HepG2 (cell line): ENCODE measurements around the gene FMNL2. TPM values are rescaled to one million over a fixed set of nuclear protein-coding genes. Genes with fewer than 3 reads are reported as not detected.

Experiments used
- ATF2 ChIP-seq: sonication (generic); formaldehyde crosslinking; IDR thresholded peaks from 2 replicates; pipeline ENCODE4 v1.4.0; 2020; ENCODE audit warnings: missing genetic modification reagents
- BCL6 ChIP-seq: IDR thresholded peaks from 2 replicates; pipeline ENCODE4 v1.6.1; 2016; ENCODE audit warnings: missing genetic modification reagents, missing compliant biosample characterization
- CEBPG ChIP-seq: IDR thresholded peaks from 2 replicates; pipeline ENCODE4 v1.6.1; 2016
- EP300 ChIP-seq, 3 experiments: sonication (generic) in 1 of 3; formaldehyde crosslinking in 1 of 3; IDR thresholded peaks; 2 replicates each; pipeline versions ENCODE4 v1.5.1 to v1.6.1; 2011 to 2020; ENCODE audit warnings: low read depth in 2 of 3, low read length in 2 of 3, borderline replicate concordance in 1 of 3, improper control_type of control experiment in 1 of 3, mild to moderate bottlenecking in 1 of 3, missing genetic modification reagents in 1 of 3, moderate library complexity in 1 of 3
- MIXL1 ChIP-seq: IDR thresholded peaks from 2 replicates; pipeline ENCODE4 v1.6.1; 2016
- MXI1 ChIP-seq: IDR thresholded peaks from 3 replicates; pipeline ENCODE4 v1.6.1; 2012; ENCODE audit warnings: low read depth, low read length, inconsistent platforms, borderline replicate concordance
- NCOA2 ChIP-seq: sonication (generic); formaldehyde crosslinking; IDR thresholded peaks from 2 replicates; pipeline ENCODE4 v1.8.0; 2022; ENCODE audit warnings: inconsistent platforms
- POGZ ChIP-seq: sonication (generic); formaldehyde crosslinking; IDR thresholded peaks from 2 replicates; pipeline ENCODE4 v1.4.0; 2020; ENCODE audit warnings: mild to moderate bottlenecking, missing genetic modification reagents
- RCOR2 ChIP-seq: IDR thresholded peaks from 2 replicates; pipeline ENCODE4 v1.6.1; 2016; ENCODE audit warnings: missing biosample characterization, missing genetic modification reagents
- SIN3A ChIP-seq: IDR thresholded peaks from 2 replicates; pipeline ENCODE4 v1.6.1; 2011; ENCODE audit warnings: low read depth, mild to moderate bottlenecking, control low read depth, low read length, borderline replicate concordance
- SOX13 ChIP-seq, 3 experiments: fragments of 450-650 bp in 1 of 3; sonication (generic) in 1 of 3; formaldehyde crosslinking in 1 of 3; IDR thresholded peaks in 2 of 3; conservative IDR thresholded peaks in 1 of 3; 2 replicates each; pipeline versions ENCODE4 v1.5.0 to v1.6.1; 2016 to 2020; ENCODE audit warnings: antibody characterized with exemption in 1 of 3, mild to moderate bottlenecking in 1 of 3, missing compliant biosample characterization in 1 of 3, missing genetic modification reagents in 1 of 3, moderate library complexity in 1 of 3
- SPEN ChIP-seq: sonication (generic); formaldehyde crosslinking; IDR thresholded peaks from 2 replicates; pipeline ENCODE4 v1.5.1; 2020; ENCODE audit warnings: low read depth, mild to moderate bottlenecking, missing genetic modification reagents
- STAG1 ChIP-seq: sonication (generic); formaldehyde crosslinking; IDR thresholded peaks from 2 replicates; pipeline ENCODE4 v1.4.0; 2020; ENCODE audit warnings: missing genetic modification reagents
- TEAD3 ChIP-seq: optimal IDR thresholded peaks from 2 replicates; pipeline ENCODE3; 2016; ENCODE audit warnings: borderline replicate concordance
- TSC22D2 ChIP-seq: sonication (generic); formaldehyde crosslinking; IDR thresholded peaks from 2 replicates; pipeline ENCODE4 v1.5.1; 2020; ENCODE audit warnings: missing genetic modification reagents, mild to moderate bottlenecking, borderline replicate concordance
- ZBTB7A ChIP-seq: sonication (generic); formaldehyde crosslinking; IDR thresholded peaks from 2 replicates; pipeline ENCODE4 v1.8.0; 2022; ENCODE audit warnings: mild to moderate bottlenecking, missing genetic modification reagents
- ZNF180 ChIP-seq: sonication (generic); formaldehyde crosslinking; IDR thresholded peaks from 2 replicates; pipeline ENCODE4 v1.4.0; 2020; ENCODE audit warnings: low read depth, missing genetic modification reagents, borderline replicate concordance
- ZNF317 ChIP-seq: sonication (generic); formaldehyde crosslinking; IDR thresholded peaks from 2 replicates; pipeline ENCODE4 v1.5.0; 2020; ENCODE audit warnings: mild to moderate bottlenecking, missing genetic modification reagents
- ZNF335 ChIP-seq: sonication (generic); formaldehyde crosslinking; IDR thresholded peaks from 2 replicates; pipeline ENCODE4 v1.4.0; 2020; ENCODE audit warnings: missing genetic modification reagents
- ZNF570 ChIP-seq: sonication (generic); formaldehyde crosslinking; IDR thresholded peaks from 2 replicates; pipeline ENCODE4 v1.4.0; 2020; ENCODE audit warnings: mild to moderate bottlenecking, missing genetic modification reagents, borderline replicate concordance
- polyA plus RNA-seq, 8 experiments: library from polyadenylated mRNA; depleted of rRNA in 3 of 8; stranded (reverse) in 7 of 8; unstranded in 1 of 8; fragments of >200 nt; fragmentation: Illumina TruSeq in 4 of 8; extraction: Trizol in 4 of 8; gene quantifications; 2 replicates each; pipeline versions ENCODE4 v1.2.1 to v1.2.3, GENCODE V29; 2011 to 2016; ENCODE audit warnings: low read depth in 4 of 8, missing spikeins in 1 of 8, mixed read lengths in 1 of 8; ENCODE audit not compliant: insufficient read depth in 1 of 8
- total RNA-seq, 5 experiments: library from RNA; depleted of rRNA; stranded (reverse); fragments of >200 nt; fragmentation: Illumina TruSeq; extraction: Trizol; gene quantifications; 2 replicates each; pipeline ENCODE4 v1.2.3, GENCODE V29; 2016; ENCODE audit warnings: low read depth in 1 of 5
- TF ChIP-seq, protein P1 (sequence below): IDR thresholded peaks from 2 replicates; pipeline ENCODE4 v1.6.1; 2016
- TF ChIP-seq, protein P2 (sequence below): sonication (generic); formaldehyde crosslinking; IDR thresholded peaks from 2 replicates; pipeline ENCODE4 v1.4.0; 2020; ENCODE audit warnings: missing genetic modification reagents, borderline replicate concordance
- TF ChIP-seq, protein P3 (sequence below): sonication (generic); formaldehyde crosslinking; IDR thresholded peaks from 2 replicates; pipeline ENCODE4 v1.5.0; 2020; ENCODE audit warnings: missing genetic modification reagents

Gene FMNL2
- total and polyA plus RNA-seq, 2 of the 13 experiments (the other 11 are each of a cell fraction or from before 2014, with no cell fraction given), result 66.5 to 67.7 TPM

- TF ChIP-seq ZNF335 (CRISPR knock-in tag) (no peak), ZNF180 (no peak), ZBTB7A (CRISPR knock-in tag) (no peak), BCL6 (CRISPR knock-in tag) (peak; percentile 67; the same call in 1 of the 2 replicates), ATF2 (CRISPR knock-in tag) (0 out of 2 replicates have a peak, but pooled peaks have one; percentile 14), NCOA2 (CRISPR knock-in tag) (peak; percentile 64; the same call in 1 of the 2 replicates), ZNF570 (no peak), SPEN (CRISPR knock-in tag) (no peak), MXI1 (no peak), RCOR2 (peak; percentile 37; the same call in 1 of the 2 replicates), CEBPG (CRISPR knock-in tag) (peak; percentile 83), TSC22D2 (no peak), POGZ (CRISPR knock-in tag) (peak; percentile 42; the same call in 1 of the 2 replicates), SIN3A (no peak), SOX13 (IDR thresholded peaks at IDR 0.05) (peak; percentile 24; the same call in 1 of the 2 replicates), SOX13 (CRISPR knock-in tag; conservative IDR thresholded peaks at IDR 0.05 in 1 of 2, IDR thresholded peaks at IDR 0.05 in 1 of 2) (peak in 1 of 2 experiments; percentile 67; a peak in 2 of 4 replicates), MIXL1 (CRISPR knock-in tag) (peak; percentile 16; the same call in 1 of the 2 replicates), STAG1 (no peak), ZNF317 (CRISPR knock-in tag) (no peak), EP300 (IDR thresholded peaks at IDR 0.05; ENCODE audit: low read depth in 2 of 2, low read length in 2 of 2) (peak in 1 of 2 experiments; percentile 70; a peak in 2 of 4 replicates), EP300 (CRISPR knock-in tag; IDR thresholded peaks at IDR 0.05; ENCODE audit: borderline replicate concordance) (no peak), TEAD3 (CRISPR knock-in tag) (peak; percentile 88)
- TF ChIP-seq, protein P1, sequence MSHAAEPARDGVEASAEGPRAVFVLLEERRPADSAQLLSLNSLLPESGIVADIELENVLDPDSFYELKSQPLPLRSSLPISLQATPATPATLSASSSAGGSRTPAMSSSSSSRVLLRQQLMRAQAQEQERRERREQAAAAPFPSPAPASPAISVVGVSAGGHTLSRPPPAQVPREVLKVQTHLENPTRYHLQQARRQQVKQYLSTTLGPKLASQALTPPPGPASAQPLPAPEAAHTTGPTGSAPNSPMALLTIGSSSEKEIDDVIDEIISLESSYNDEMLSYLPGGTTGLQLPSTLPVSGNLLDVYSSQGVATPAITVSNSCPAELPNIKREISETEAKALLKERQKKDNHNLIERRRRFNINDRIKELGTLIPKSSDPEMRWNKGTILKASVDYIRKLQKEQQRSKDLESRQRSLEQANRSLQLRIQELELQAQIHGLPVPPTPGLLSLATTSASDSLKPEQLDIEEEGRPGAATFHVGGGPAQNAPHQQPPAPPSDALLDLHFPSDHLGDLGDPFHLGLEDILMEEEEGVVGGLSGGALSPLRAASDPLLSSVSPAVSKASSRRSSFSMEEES (CRISPR knock-in tag), result no peak
- TF ChIP-seq, protein P2, sequence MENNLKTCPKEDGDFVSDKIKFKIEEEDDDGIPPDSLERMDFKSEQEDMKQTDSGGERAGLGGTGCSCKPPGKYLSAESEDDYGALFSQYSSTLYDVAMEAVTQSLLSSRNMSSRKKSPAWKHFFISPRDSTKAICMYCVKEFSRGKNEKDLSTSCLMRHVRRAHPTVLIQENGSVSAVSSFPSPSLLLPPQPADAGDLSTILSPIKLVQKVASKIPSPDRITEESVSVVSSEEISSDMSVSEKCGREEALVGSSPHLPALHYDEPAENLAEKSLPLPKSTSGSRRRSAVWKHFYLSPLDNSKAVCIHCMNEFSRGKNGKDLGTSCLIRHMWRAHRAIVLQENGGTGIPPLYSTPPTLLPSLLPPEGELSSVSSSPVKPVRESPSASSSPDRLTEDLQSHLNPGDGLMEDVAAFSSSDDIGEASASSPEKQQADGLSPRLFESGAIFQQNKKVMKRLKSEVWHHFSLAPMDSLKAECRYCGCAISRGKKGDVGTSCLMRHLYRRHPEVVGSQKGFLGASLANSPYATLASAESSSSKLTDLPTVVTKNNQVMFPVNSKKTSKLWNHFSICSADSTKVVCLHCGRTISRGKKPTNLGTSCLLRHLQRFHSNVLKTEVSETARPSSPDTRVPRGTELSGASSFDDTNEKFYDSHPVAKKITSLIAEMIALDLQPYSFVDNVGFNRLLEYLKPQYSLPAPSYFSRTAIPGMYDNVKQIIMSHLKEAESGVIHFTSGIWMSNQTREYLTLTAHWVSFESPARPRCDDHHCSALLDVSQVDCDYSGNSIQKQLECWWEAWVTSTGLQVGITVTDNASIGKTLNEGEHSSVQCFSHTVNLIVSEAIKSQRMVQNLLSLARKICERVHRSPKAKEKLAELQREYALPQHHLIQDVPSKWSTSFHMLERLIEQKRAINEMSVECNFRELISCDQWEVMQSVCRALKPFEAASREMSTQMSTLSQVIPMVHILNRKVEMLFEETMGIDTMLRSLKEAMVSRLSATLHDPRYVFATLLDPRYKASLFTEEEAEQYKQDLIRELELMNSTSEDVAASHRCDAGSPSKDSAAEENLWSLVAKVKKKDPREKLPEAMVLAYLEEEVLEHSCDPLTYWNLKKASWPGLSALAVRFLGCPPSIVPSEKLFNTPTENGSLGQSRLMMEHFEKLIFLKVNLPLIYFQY (CRISPR knock-in tag), result 0 out of 2 replicates have a peak, but pooled peaks have one; percentile 31
- TF ChIP-seq, protein P3, sequence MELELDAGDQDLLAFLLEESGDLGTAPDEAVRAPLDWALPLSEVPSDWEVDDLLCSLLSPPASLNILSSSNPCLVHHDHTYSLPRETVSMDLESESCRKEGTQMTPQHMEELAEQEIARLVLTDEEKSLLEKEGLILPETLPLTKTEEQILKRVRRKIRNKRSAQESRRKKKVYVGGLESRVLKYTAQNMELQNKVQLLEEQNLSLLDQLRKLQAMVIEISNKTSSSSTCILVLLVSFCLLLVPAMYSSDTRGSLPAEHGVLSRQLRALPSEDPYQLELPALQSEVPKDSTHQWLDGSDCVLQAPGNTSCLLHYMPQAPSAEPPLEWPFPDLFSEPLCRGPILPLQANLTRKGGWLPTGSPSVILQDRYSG (CRISPR knock-in tag), result no peak
Measured at GRCh38 chr2:152472481-152472887, 137.5 kb downstream of the FMNL2 start (continued).
